ENCODE data around the gene RBBP7.

Gene RBBP7

DNA sequence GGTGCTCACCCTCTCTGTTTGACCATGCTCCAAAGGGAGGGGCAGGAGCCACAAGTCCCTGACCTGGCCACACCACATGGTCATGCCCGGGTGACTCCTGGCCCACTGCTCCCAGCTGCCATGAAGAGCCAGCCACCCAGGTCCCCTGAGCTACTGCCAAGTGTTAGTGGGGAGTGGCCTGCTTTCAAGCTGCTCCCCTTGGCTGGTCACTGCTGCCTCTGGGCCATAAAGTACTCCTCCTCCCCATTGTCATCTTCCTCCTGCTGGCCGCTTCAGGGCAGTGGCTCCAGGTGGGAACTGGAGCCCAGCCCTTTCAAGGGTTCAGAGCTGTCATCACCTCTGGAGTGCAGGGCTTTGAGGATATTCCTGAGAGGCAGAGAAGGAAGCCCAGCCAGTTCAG lies 27.3 kb upstream of the RBBP7 start:
- no peak for TF ChIP-seq ZFX (IDR thresholded peaks at IDR 0.05; ENCODE audit: borderline replicate concordance)
- TF ChIP-seq, protein P1, sequence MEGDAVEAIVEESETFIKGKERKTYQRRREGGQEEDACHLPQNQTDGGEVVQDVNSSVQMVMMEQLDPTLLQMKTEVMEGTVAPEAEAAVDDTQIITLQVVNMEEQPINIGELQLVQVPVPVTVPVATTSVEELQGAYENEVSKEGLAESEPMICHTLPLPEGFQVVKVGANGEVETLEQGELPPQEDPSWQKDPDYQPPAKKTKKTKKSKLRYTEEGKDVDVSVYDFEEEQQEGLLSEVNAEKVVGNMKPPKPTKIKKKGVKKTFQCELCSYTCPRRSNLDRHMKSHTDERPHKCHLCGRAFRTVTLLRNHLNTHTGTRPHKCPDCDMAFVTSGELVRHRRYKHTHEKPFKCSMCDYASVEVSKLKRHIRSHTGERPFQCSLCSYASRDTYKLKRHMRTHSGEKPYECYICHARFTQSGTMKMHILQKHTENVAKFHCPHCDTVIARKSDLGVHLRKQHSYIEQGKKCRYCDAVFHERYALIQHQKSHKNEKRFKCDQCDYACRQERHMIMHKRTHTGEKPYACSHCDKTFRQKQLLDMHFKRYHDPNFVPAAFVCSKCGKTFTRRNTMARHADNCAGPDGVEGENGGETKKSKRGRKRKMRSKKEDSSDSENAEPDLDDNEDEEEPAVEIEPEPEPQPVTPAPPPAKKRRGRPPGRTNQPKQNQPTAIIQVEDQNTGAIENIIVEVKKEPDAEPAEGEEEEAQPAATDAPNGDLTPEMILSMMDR (IDR thresholded peaks at IDR 0.05), result no peak
- no peak overlapping the region for H3K27ac ChIP-seq

- TF ChIP-seq, protein P1 (IDR thresholded peaks at IDR 0.05), result peak; percentile 86
- TF ChIP-seq ZFX (IDR thresholded peaks at IDR 0.05; ENCODE audit: borderline replicate concordance), result no peak
- H3K27ac ChIP-seq, result no peak overlapping the region
Measured at GRCh38 chrX:16892504-16893362, 22.6 kb upstream of the RBBP7 start.

GRCh38 chrX:16885628-16886027 lies 15.5 kb upstream of the RBBP7 start:
- no peak for TF ChIP-seq ZFX (IDR thresholded peaks at IDR 0.05; ENCODE audit: borderline replicate concordance)
- TF ChIP-seq, protein P1 (IDR thresholded peaks at IDR 0.05), result no peak

DNA sequence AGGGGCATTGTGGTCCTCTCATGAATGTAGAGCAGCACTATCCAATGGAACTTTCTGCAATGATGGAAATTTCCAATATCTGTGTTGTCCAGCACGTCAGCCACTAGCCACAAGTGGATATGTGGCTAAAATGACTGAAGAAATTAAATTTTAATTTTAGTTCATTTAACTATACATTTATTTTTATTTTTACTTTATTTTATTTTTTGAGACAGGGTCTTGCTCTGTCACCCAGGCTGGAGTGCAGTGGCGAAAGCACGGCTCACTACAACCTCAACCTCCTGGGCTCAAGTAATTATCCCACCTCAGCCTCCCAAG lies 13.3 kb upstream of the RBBP7 start:
- TF ChIP-seq, protein P1 (IDR thresholded peaks at IDR 0.05), result peak; percentile 40
- no peak for TF ChIP-seq ZFX (IDR thresholded peaks at IDR 0.05; ENCODE audit: borderline replicate concordance)
- H3K27ac ChIP-seq, result peak overlapping the region; percentile 68

More at GRCh38 chrX:16885628-16886027, 15.5 kb upstream of the RBBP7 start:
- no peak overlapping the region for H3K27ac ChIP-seq

GRCh38 chrX:16882702-16883486 lies 12.7 kb upstream of the RBBP7 start:
- H3K27ac ChIP-seq, result peak overlapping the region; percentile 68

DNA sequence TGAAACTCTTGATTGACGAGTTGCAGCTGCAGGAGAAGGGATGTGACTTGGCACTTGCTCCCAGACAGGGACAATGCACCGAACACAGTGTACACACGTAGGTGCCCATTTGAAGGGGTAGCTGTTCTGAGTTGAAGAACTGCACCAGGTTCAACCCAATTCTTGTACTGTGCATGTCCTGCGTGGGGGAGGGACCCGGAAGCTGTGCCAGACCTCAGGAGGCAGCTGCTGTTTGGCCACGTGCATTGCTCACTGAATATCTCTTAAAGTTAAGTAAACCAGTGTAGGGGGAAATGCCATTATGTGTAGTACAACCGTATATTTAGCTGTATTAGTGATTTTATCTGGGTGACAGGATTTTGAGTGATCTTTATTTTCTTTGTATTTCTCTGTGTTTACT lies 12.0 kb upstream of the RBBP7 start:
- H3K27ac ChIP-seq, result peak overlapping the region; percentile 68; the same call in 1 of the 2 replicates
- TF ChIP-seq, protein P1 (IDR thresholded peaks at IDR 0.05), result no peak
- no peak for TF ChIP-seq ZFX (IDR thresholded peaks at IDR 0.05; ENCODE audit: borderline replicate concordance)

More at GRCh38 chrX:16882702-16883486, 12.7 kb upstream of the RBBP7 start:
- TF ChIP-seq ZFX (IDR thresholded peaks at IDR 0.05; ENCODE audit: borderline replicate concordance), result no peak
- TF ChIP-seq, protein P1 (IDR thresholded peaks at IDR 0.05), result peak; percentile 72

GRCh38 chrX:16876696-16877095 lies 6.5 kb upstream of the RBBP7 start:
- TF ChIP-seq, protein P1 (IDR thresholded peaks at IDR 0.05), result no peak
- no peak for TF ChIP-seq ZFX (IDR thresholded peaks at IDR 0.05; ENCODE audit: borderline replicate concordance)
- H3K27ac ChIP-seq, result no peak overlapping the region
